HepG2 (cell line): ENCODE measurements around the gene TK2. TPM values are rescaled to one million over a fixed set of nuclear protein-coding genes. Genes with fewer than 3 reads are reported as not detected.

Experiments
- AGO2 ChIP-seq: fragments of 200-400 bp; formaldehyde crosslinking; optimal IDR thresholded peaks from 2 replicates; pipeline ENCODE3; 2017; ENCODE audit warnings: mild to moderate bottlenecking, low read depth, low read length, moderate library complexity
- AHDC1 ChIP-seq: sonication (generic); formaldehyde crosslinking; IDR thresholded peaks from 2 replicates; pipeline ENCODE4 v1.5.1; 2020; ENCODE audit warnings: mild to moderate bottlenecking, missing genetic modification reagents, borderline replicate concordance
- ATF1 ChIP-seq: IDR thresholded peaks from 2 replicates; pipeline ENCODE4 v1.6.1; 2016; ENCODE audit warnings: mild to moderate bottlenecking, control low read depth
- BATF2 ChIP-seq: sonication (generic); formaldehyde crosslinking; IDR thresholded peaks from 2 replicates; pipeline ENCODE4 v1.8.0; 2022; ENCODE audit warnings: mild to moderate bottlenecking, missing genetic modification reagents, moderate library complexity
- ELF3 ChIP-seq: IDR thresholded peaks from 2 replicates; pipeline ENCODE4 v1.6.1; 2016; ENCODE audit warnings: missing genetic modification reagents, missing compliant biosample characterization
- GATAD1 ChIP-seq: IDR thresholded peaks from 2 replicates; pipeline ENCODE4 v1.6.1; 2016; ENCODE audit warnings: missing genetic modification reagents, missing compliant biosample characterization
- HOXA5 ChIP-seq: sonication (generic); formaldehyde crosslinking; IDR thresholded peaks from 2 replicates; pipeline ENCODE4 v1.4.0; 2020; ENCODE audit warnings: missing genetic modification reagents
- KDM4B ChIP-seq: sonication (generic); formaldehyde crosslinking; IDR thresholded peaks from 2 replicates; pipeline ENCODE4 v1.4.0; 2020; ENCODE audit warnings: missing genetic modification reagents
- MAF1 ChIP-seq: sonication (generic); formaldehyde crosslinking; IDR thresholded peaks from 2 replicates; pipeline ENCODE4 v1.5.0; 2020; ENCODE audit warnings: missing genetic modification reagents, borderline replicate concordance
- MEF2D ChIP-seq: sonication (generic); formaldehyde crosslinking; IDR thresholded peaks from 2 replicates; pipeline ENCODE4 v1.5.1; 2020; ENCODE audit warnings: mild to moderate bottlenecking, missing genetic modification reagents
- PAXIP1 ChIP-seq: sonication (generic); formaldehyde crosslinking; conservative IDR thresholded peaks from 2 replicates; pipeline ENCODE4 v1.4.0; 2020; ENCODE audit warnings: mild to moderate bottlenecking, missing genetic modification reagents, moderate library complexity
- PBX2 ChIP-seq: IDR thresholded peaks from 2 replicates; pipeline ENCODE4 v1.6.1; 2016; ENCODE audit warnings: control low read depth
- POLR2A ChIP-seq, 2 experiments: IDR thresholded peaks; 2 replicates each; pipeline ENCODE4 v1.6.1; 2011; ENCODE audit warnings: low read depth in 2 of 2, low read length in 2 of 2, mild to moderate bottlenecking in 1 of 2, moderate library complexity in 1 of 2; ENCODE audit not compliant: insufficient read depth in 1 of 2
- TCF7L2 ChIP-seq: IDR thresholded peaks from 2 replicates; pipeline ENCODE4 v1.6.1; 2011; ENCODE audit warnings: mild to moderate bottlenecking, low read depth, low read length, moderate library complexity
- TP53 ChIP-seq: sonication (generic); formaldehyde crosslinking; conservative IDR thresholded peaks from 2 replicates; pipeline ENCODE4 v1.4.0; 2020; ENCODE audit warnings: missing genetic modification reagents
- ZFAT ChIP-seq: sonication (generic); formaldehyde crosslinking; conservative IDR thresholded peaks from 2 replicates; pipeline ENCODE4 v1.8.1; 2023; ENCODE audit warnings: missing genetic modification reagents, inconsistent platforms
- ZNF292 ChIP-seq: sonication (generic); formaldehyde crosslinking; IDR thresholded peaks from 2 replicates; pipeline ENCODE4 v1.8.1; 2022; ENCODE audit warnings: mild to moderate bottlenecking, low read depth, missing genetic modification reagents, borderline replicate concordance
- ZNF703 ChIP-seq: sonication (generic); formaldehyde crosslinking; IDR thresholded peaks from 2 replicates; pipeline ENCODE4 v1.5.1; 2020; ENCODE audit warnings: missing genetic modification reagents, mild to moderate bottlenecking, moderate library complexity, borderline replicate concordance
- ZNF790 ChIP-seq: sonication (generic); formaldehyde crosslinking; IDR thresholded peaks from 2 replicates; pipeline ENCODE4 v1.8.0; 2022; ENCODE audit warnings: missing genetic modification reagents, mild to moderate bottlenecking, borderline replicate concordance
- polyA plus RNA-seq, 8 experiments: library from polyadenylated mRNA; depleted of rRNA in 3 of 8; stranded (reverse) in 7 of 8; unstranded in 1 of 8; fragments of >200 nt; fragmentation: Illumina TruSeq in 4 of 8; extraction: Trizol in 4 of 8; gene quantifications; 2 replicates each; pipeline versions ENCODE4 v1.2.1 to v1.2.3, GENCODE V29; 2011 to 2016; ENCODE audit warnings: low read depth in 4 of 8, missing spikeins in 1 of 8, mixed read lengths in 1 of 8; ENCODE audit not compliant: insufficient read depth in 1 of 8
- total RNA-seq, 5 experiments: library from RNA; depleted of rRNA; stranded (reverse); fragments of >200 nt; fragmentation: Illumina TruSeq; extraction: Trizol; gene quantifications; 2 replicates each; pipeline ENCODE4 v1.2.3, GENCODE V29; 2016; ENCODE audit warnings: low read depth in 1 of 5

The TK2 gene
- total and polyA plus RNA-seq, 2 of the 13 experiments (the other 11 are each of a cell fraction or from before 2014, with no cell fraction given), result 18.7 to 21.0 TPM

GRCh38 chr16:66516808-66517585 lies 32.9 kb downstream of the TK2 start (continued):
- TF ChIP-seq ZFAT (CRISPR knock-in tag), result no peak
- TF ChIP-seq ZNF790, result peak; percentile 8; the same call in 1 of the 2 replicates
- TF ChIP-seq HOXA5 (CRISPR knock-in tag), result peak; percentile 95
- TF ChIP-seq ZNF703, result no peak
- TF ChIP-seq ELF3 (CRISPR knock-in tag), result peak; percentile 99
- TF ChIP-seq BATF2, result no peak
- peak; percentile 81 to 94 for TF ChIP-seq POLR2A (IDR thresholded peaks at IDR 0.05; ENCODE audit: insufficient read depth in 1 of 2, low read depth in 2 of 2, low read length in 2 of 2)
- TF ChIP-seq KDM4B, result 0 out of 2 replicates have a peak, but pooled peaks have one; percentile 40
- TF ChIP-seq MEF2D (CRISPR knock-in tag), result peak; percentile 97
- TF ChIP-seq PBX2 (CRISPR knock-in tag), result no peak
- TF ChIP-seq ZNF292 (CRISPR knock-in tag), result peak; percentile 90
- TF ChIP-seq TCF7L2, result no peak
- no peak for TF ChIP-seq ATF1 (CRISPR knock-in tag)
- peak; percentile 98 for TF ChIP-seq PAXIP1 (CRISPR knock-in tag)
- peak; percentile 85 for TF ChIP-seq GATAD1
- no peak for TF ChIP-seq AGO2
- 0 out of 2 replicates have a peak, but pooled peaks have one; percentile 80 for TF ChIP-seq TP53 (CRISPR knock-in tag)
- TF ChIP-seq MAF1 (CRISPR knock-in tag), result peak; percentile 88
- TF ChIP-seq AHDC1 (CRISPR knock-in tag), result peak; percentile 89
